GM23338 (cell line): ENCODE measurements around the gene TNFSF13B.

Experiments used
- JUNB ChIP-seq: IDR thresholded peaks from one replicate; pipeline ENCODE4 v1.6.1; 2016; ENCODE audit warnings: antibody characterized with exemption; ENCODE audit not compliant: unreplicated experiment
- POLR2AphosphoS5 ChIP-seq: IDR thresholded peaks from 2 replicates; pipeline ENCODE4 v1.6.1; 2016; ENCODE audit warnings: antibody characterized with exemption, low read depth
- STAT1 ChIP-seq: IDR thresholded peaks from one replicate; pipeline ENCODE4 v1.6.1; 2016; ENCODE audit warnings: antibody characterized with exemption; ENCODE audit not compliant: unreplicated experiment

- TF ChIP-seq STAT1 (no peak), POLR2AphosphoS5 (no peak), JUNB (no peak)
Measured at GRCh38 chr13:108315273-108315672, 45.8 kb downstream of the TNFSF13B start.
